ENCODE data around the gene TDRD3.

TDRD3 gene

DNA sequence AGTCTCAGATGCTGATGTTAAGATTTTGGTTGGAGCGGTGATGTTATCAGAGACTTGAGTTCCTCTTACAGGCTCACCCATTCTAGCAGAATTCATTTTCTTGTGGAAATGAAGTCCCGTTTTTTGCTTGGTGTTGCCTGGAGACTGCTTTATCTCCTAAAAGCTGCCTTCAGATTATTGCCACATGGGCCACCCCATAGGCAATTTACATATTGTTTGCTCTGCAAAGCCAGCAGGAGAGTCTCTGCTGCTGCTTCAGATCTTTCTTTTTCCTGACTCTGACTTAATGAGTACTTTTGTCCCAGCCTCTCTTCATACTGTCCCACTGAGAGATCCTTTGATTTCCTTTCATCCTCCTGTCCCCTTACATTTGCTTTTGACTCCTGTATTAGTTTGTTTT, 114.6 kb downstream of the TDRD3 start:
- H3K9me3 ChIP-seq, result 0 out of 2 replicates have a peak, but pooled peaks cover 2% of the 10 kb centered on the region
- in situ Hi-C loops (cut with MboI; ENCODE audit: low sequenced_read_pairs), result no loop called here
- no peak overlapping the region for H3K4me3 ChIP-seq
- no peaks in the 10 kb centered on the region for H3K4me1 ChIP-seq
- no peaks in the 10 kb centered on the region for H3K27me3 ChIP-seq (ENCODE audit: low read depth)
- 0 out of 2 replicates have a peak, but pooled peaks cover 5% of the 10 kb centered on the region for H3K36me3 ChIP-seq (replicated peaks)
- DNase-seq (ENCODE audit: low spot score in 2 of 2), result no peak

DNA sequence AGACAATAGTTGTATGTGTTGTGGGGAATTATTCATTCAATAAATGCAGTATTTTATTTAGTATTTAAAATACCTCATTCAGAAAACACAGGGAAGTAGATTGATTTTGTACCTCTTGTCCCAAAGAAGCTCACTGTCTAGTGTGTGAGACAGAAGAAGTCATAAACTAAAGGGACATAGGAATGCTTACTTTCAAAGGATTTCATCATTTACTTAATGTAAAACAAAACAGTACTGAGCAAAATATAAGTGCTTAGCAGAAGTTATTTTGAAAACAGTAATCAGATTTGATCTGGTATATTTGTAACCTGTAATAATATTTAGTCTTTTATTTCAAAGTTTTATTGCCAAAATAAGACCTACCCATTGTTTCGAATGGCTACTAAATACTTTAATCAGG, 117.9 kb downstream of the TDRD3 start:
- in situ Hi-C loops (cut with MboI; ENCODE audit: low sequenced_read_pairs), result no loop called here
- no peaks in the 10 kb centered on the region for H3K4me1 ChIP-seq
- DNase-seq (ENCODE audit: low spot score in 2 of 2), result no peak
- H3K9me3 ChIP-seq, result 0 out of 2 replicates have a peak, but pooled peaks cover 2% of the 10 kb centered on the region
- 0 out of 2 replicates have a peak, but pooled peaks cover 2% of the 10 kb centered on the region for H3K36me3 ChIP-seq (replicated peaks)
- no peaks in the 10 kb centered on the region for H3K27me3 ChIP-seq (ENCODE audit: low read depth)
- H3K4me3 ChIP-seq, result no peak overlapping the region

DNA sequence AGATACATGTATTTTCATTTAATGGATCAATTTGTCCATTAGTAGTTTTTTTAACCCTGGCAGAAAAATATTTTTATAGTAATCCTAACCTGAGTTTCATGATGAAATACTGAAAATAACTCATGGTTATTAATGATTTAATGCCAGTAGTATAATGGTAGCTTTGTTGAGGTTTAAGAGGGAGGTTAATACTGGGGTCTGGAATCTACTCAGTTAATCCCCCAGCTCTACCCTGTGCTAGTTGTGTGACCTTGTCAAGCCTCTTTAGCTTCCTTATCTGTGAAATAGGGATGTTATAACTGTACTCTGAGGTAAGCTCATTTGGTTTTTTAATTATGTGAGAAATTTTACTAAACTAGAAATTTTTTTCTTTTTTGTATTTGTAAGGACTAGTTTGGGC, 122.5 kb downstream of the TDRD3 start:
- 0 out of 2 replicates have a peak, but pooled peaks cover 2% of the 10 kb centered on the region for H3K36me3 ChIP-seq (replicated peaks)
- in situ Hi-C loops (cut with MboI; ENCODE audit: low sequenced_read_pairs), result no loop called here
- H3K9me3 ChIP-seq, result no peaks in the 10 kb centered on the region
- H3K27me3 ChIP-seq (ENCODE audit: low read depth), result no peaks in the 10 kb centered on the region
- DNase-seq (ENCODE audit: low spot score in 2 of 2), result no peak
- no peaks in the 10 kb centered on the region; the same call in 1 of the 2 replicates for H3K4me1 ChIP-seq
- no peak overlapping the region for H3K4me3 ChIP-seq

DNA sequence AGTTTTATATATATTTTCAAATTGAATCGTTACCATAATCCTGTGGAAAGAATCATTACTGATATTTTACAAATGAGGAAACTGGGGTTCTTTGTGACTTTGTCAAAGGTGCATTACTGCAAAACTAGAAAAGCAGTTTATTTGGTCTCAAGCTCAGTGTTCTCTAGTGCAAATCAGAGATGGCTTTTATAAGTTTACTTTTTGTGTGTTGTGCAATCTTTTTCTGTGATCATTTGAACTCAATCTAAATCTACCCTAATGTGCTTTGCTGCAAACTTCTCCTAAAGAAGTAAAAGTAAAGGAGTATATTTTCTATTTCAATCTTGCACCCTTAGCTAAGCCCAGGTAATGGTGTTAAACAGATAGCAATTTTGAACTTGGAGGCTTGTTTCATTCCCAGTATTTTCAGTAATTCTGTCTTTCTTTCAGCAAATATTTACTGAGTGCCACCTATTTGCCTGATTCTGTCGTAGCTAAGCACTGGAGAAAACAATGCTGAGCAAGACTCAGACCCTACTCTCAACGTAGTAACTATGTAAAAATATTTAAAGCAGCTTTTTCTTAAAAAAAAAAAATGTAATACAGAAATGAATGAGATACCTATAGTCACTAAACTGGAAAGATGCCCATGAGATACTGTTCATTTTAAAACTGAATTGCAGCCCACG, 124.0 kb downstream of the TDRD3 start:
- Histone ChIP-seq H3K4me3 (no peak overlapping the region), H3K4me1 (no peaks in the 10 kb centered on the region; the same call in 1 of the 2 replicates), H3K9me3 (no peaks in the 10 kb centered on the region), H3K27me3 (ENCODE audit: low read depth) (no peaks in the 10 kb centered on the region), H3K36me3 (replicated peaks) (0 out of 2 replicates have a peak, but pooled peaks cover 2% of the 10 kb centered on the region)
- DNase-seq (ENCODE audit: low spot score in 2 of 2), result no peak
- in situ Hi-C loops (cut with MboI; ENCODE audit: low sequenced_read_pairs), result no loop called here

DNA sequence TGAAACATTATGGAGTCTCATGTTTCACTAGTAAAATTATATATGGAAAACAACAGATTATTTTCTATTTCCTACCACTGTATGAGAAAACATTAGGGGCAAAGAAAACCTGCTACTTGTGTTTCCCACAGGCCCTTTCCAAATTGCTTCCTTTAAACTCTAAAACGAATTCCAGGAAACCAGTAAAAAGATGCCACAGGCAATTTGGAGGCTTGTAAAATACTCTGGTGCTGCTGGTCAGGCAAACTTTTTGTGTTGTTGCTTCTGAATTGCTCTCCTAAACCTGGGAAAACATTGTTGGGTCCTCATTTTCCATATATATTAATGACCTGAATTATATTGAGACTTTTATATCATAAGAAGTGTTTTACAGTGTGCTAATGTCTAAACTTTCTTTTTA, 141.5 kb downstream of the TDRD3 start:
- H3K4me1 ChIP-seq, result no peaks in the 10 kb centered on the region
- H3K27me3 ChIP-seq (ENCODE audit: low read depth), result no peaks in the 10 kb centered on the region
- in situ Hi-C loops (cut with MboI; ENCODE audit: low sequenced_read_pairs), result no loop called here
- H3K36me3 ChIP-seq (replicated peaks), result no peaks in the 10 kb centered on the region; the same call in 1 of the 2 replicates
- H3K9me3 ChIP-seq, result no peaks in the 10 kb centered on the region
- no peak overlapping the region for H3K4me3 ChIP-seq
- DNase-seq (ENCODE audit: low spot score in 2 of 2), result no peak

DNA sequence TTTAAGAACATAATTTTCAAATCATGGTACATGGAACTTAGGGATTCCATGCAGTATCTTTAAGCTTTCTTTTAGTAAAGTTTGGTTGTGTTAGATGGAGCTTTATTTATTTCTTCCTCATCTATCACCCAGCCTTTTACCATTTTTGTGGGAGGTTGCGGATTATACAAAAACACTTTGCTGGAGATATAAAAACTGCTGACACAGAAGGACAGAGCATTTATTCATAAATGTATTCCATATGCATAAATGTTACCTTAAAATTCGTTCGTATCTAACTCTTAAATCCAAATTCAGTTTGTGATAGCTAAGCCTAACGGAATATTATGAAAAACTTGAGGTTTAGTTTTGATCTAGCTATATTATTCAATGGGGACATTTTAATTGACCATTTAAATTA, 143.3 kb downstream of the TDRD3 start:
- in situ Hi-C loops (cut with MboI; ENCODE audit: low sequenced_read_pairs), result no loop called here

DNA sequence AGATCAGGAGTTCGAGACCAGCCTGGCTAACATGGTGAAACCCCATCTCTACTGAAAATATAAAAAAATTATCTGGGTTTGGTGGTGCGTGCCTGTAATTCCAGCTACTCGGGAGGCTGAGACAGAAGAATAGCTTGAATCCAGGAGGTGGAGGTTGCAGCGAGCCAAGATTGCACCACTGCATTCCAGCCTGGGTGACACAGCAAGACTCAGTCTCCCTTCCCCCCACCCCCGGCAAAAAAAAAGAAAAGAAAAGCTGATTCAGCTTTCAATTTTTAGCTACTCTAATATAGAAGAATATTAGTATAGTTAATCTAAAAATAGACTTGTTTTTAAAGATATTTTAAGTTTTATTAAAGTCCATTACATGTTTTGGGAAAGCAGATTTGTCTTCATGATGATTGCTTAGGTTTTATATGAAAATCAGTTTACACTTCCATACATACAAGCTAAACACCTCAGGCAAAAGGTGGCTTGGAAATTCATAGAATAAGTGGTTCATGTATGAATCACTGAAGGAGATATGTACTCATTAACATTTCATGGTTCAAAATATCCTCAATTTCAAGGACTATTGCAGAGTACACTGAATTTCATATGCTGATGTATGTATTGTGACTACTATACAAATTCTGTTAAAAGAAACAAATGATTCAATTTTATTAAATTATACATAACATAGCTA, 165.2 kb downstream of the TDRD3 start:
- H3K4me3 ChIP-seq, result no peak overlapping the region
- H3K36me3 ChIP-seq (replicated peaks), result no peaks in the 10 kb centered on the region
- no peak for DNase-seq (ENCODE audit: low spot score in 2 of 2)
- in situ Hi-C loops (cut with MboI; ENCODE audit: low sequenced_read_pairs), result no loop called here
- H3K4me1 ChIP-seq, result no peaks in the 10 kb centered on the region
- H3K27me3 ChIP-seq (ENCODE audit: low read depth), result no peaks in the 10 kb centered on the region
- no peaks in the 10 kb centered on the region for H3K9me3 ChIP-seq

More for the DNA sequence above, 143.3 kb downstream of the TDRD3 start:
- Histone ChIP-seq H3K9me3 (no peaks in the 10 kb centered on the region), H3K4me3 (no peak overlapping the region), H3K27me3 (ENCODE audit: low read depth) (no peaks in the 10 kb centered on the region), H3K4me1 (no peaks in the 10 kb centered on the region), H3K36me3 (replicated peaks) (no peaks in the 10 kb centered on the region; the same call in 1 of the 2 replicates)
- no peak for DNase-seq (ENCODE audit: low spot score in 2 of 2)

DNA sequence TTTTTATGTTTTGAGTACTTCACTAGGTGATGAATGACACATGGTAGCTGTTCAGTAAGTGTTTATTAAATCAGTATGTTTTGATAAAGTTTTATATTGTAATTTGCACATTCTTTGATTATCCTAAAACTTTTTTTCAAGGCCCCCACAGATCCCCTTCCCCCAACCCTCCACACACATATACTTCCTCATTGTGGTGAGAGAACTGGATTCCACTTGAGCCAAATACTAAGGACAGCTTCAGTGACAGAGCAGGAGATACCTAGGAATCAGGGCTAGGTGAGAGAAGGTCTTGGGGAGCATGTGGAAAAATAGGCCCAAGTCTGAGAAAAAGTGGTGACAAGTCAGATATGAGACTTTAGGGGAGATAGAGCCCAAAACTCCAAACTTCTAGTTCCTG, 174.6 kb downstream of the TDRD3 start:
- in situ Hi-C loops (cut with MboI; ENCODE audit: low sequenced_read_pairs), result no loop called here
- H3K4me1 ChIP-seq, result peaks cover 16% of the 10 kb centered on the region
- no peaks in the 10 kb centered on the region for H3K27me3 ChIP-seq (ENCODE audit: low read depth)
- H3K36me3 ChIP-seq (replicated peaks), result no peaks in the 10 kb centered on the region
- H3K4me3 ChIP-seq, result no peak overlapping the region
- no peak for DNase-seq (ENCODE audit: low spot score in 2 of 2)
- H3K9me3 ChIP-seq, result no peaks in the 10 kb centered on the region

DNA sequence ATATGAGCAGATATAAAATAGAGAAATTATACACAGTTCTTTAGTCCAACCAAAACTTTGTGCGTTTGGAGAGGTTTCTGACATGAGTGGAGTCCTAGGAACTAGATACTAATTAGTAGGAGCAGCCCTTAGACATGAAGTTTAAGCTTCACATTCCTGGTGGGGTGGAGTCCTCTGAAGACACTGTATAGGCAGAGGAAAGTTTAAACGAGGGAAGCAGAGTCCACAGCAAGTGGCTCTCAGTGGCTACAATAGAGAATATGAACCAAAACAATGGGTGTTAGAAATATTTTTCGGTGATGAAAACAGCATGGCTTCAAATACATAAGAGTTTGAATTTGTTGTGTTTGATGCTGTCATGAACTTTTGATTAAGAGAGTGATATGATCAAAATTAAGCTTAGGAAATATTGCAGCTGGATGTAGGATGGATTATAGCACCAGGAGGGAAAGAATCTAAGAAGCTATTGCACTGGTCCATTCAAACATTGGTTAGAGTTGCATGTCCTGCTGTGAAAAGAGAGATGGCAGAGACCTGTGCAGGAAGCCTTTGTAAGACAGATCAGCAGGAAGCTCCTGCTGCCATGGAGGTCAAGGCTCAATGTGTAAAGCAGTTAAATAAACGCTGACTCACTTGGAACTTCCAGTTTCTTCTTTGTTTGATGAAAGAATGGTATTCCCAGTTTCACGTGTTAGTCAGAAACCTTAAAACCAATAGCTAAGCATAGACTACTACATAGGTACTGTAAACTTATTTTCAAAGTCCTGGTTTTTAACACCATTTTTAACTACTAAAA, 175.2 kb downstream of the TDRD3 start:
- H3K4me3 ChIP-seq, result no peak overlapping the region
- H3K9me3 ChIP-seq, result no peaks in the 10 kb centered on the region
- no peaks in the 10 kb centered on the region for H3K36me3 ChIP-seq (replicated peaks)
- in situ Hi-C loops (cut with MboI; ENCODE audit: low sequenced_read_pairs), result no loop called here
- H3K27me3 ChIP-seq (ENCODE audit: low read depth), result no peaks in the 10 kb centered on the region
- DNase-seq (ENCODE audit: low spot score in 2 of 2), result no peak
- H3K4me1 ChIP-seq, result peaks cover 16% of the 10 kb centered on the region

DNA sequence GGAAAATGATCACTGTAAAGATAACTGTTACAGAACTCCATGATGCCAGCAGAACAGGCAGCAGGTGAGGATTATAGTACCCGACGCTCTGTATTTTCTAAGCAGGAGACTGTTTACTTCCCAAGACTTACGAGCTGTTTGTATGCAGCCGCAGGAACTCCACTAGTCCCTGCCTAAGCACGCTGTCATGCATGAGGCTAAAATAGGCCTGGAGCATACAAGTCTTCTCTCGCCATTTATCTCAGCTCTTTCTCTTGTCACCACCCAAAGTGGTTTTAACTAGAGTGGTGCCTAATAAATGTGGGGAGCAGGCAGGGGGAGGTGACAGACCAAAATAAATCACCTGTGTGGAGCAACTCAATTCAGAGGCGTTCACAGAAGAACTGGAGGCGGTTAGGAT, 175.8 kb downstream of the TDRD3 start:
- Histone ChIP-seq H3K4me3 (no peak overlapping the region), H3K27me3 (ENCODE audit: low read depth) (no peaks in the 10 kb centered on the region), H3K9me3 (no peaks in the 10 kb centered on the region), H3K36me3 (replicated peaks) (no peaks in the 10 kb centered on the region), H3K4me1 (peaks cover 16% of the 10 kb centered on the region)
- DNase-seq (ENCODE audit: low spot score in 2 of 2), result no peak
- in situ Hi-C loops (cut with MboI; ENCODE audit: low sequenced_read_pairs), result no loop called here

DNA sequence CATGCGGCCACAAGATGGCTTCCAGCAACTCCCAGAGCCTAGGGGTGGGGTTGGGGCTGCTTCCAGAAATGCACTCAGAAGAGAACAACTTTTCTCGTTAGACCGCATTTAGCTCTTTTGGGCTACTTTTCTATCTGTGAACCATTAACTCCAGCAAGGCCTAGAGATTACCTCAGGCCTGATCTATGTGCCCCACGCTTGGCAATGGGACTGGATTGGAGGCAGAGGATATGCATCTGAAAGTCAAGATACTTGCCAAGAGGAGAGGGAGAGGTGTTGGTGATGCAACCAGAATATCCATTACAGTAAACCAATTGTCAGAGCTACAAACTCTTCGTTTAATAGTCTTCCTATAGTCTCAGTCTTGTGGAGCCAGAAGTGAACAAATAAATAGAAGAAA, 177.7 kb downstream of the TDRD3 start:
- H3K4me3 ChIP-seq, result no peak overlapping the region
- H3K27me3 ChIP-seq (ENCODE audit: low read depth), result no peaks in the 10 kb centered on the region; the same call in 1 of the 2 replicates
- in situ Hi-C loops (cut with MboI; ENCODE audit: low sequenced_read_pairs), result no loop called here
- H3K9me3 ChIP-seq, result no peaks in the 10 kb centered on the region
- no peak for DNase-seq (ENCODE audit: low spot score in 2 of 2)
- peaks cover 16% of the 10 kb centered on the region for H3K4me1 ChIP-seq
- H3K36me3 ChIP-seq (replicated peaks), result no peaks in the 10 kb centered on the region

DNA sequence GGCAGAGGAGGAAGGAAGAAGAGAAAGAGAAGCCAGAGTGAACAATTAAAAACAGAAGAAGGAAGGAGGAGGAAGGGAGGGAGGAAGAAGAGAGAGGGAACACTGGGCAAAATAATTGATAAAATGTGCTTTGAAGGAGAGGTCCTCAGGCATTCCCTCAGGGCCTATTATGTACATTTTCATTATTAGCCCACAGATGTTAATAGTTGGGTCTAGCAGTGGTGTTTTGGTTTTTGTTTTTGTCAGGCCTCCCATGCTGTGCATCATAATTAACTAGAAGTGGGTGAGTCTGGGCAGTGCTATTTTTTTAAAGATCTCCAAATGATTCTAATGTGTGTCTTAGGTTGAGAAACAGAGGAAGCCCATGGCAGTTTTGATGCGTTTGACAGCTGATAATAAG, 178.1 kb downstream of the TDRD3 start:
- in situ Hi-C loops (cut with MboI; ENCODE audit: low sequenced_read_pairs), result no loop called here
- DNase-seq (ENCODE audit: low spot score in 2 of 2), result no peak
- Histone ChIP-seq H3K27me3 (ENCODE audit: low read depth) (no peaks in the 10 kb centered on the region; the same call in 1 of the 2 replicates), H3K4me1 (peaks cover 16% of the 10 kb centered on the region), H3K4me3 (no peak overlapping the region), H3K36me3 (replicated peaks) (no peaks in the 10 kb centered on the region), H3K9me3 (no peaks in the 10 kb centered on the region)

DNA sequence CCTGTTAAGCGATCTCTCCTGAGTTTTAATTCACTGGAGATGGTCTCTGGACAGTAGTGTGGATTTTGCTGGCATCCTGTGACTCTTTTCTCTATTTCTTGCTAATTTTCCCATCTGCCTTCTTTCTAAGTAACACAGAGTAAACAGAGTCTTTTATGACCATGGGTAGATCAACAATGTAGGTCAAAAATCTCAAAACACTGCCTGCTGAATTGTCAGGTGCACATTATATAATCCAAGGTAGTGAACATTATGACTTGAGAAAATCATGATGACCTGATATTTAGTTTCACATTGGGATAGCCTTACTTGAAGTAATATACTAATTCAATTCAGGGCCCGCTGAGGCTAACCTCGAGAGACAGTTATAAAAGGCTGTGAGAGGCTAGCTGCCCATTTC, 180.7 kb downstream of the TDRD3 start:
- Histone ChIP-seq H3K4me3 (no peak overlapping the region), H3K9me3 (no peaks in the 10 kb centered on the region)

More for the DNA sequence above, 180.7 kb downstream of the TDRD3 start:
- Histone ChIP-seq H3K27me3 (ENCODE audit: low read depth) (no peaks in the 10 kb centered on the region; the same call in 1 of the 2 replicates), H3K36me3 (replicated peaks) (no peaks in the 10 kb centered on the region), H3K4me1 (peaks cover 10% of the 10 kb centered on the region)
- in situ Hi-C loops (cut with MboI; ENCODE audit: low sequenced_read_pairs), result no loop called here
- DNase-seq (ENCODE audit: low spot score in 2 of 2), result no peak
